K562 (cell line): ENCODE data around the gene CBX8. TPM values are rescaled to one million over a fixed set of nuclear protein-coding genes. Genes with fewer than 3 reads are reported as not detected.

Experiments
- ARHGAP35 ChIP-seq: fragments of 450-650 bp; IDR thresholded peaks from 2 replicates; pipeline ENCODE4 v1.6.1; 2018; ENCODE audit not compliant: partially characterized antibody
- CREBBP ChIP-seq: IDR thresholded peaks from one replicate; pipeline ENCODE4 v1.6.1; 2012; ENCODE audit warnings: low read depth, mild to moderate bottlenecking, control low read depth, inconsistent platforms, low read length
- CTBP1 ChIP-seq: fragments of 450-650 bp; IDR thresholded peaks from 2 replicates; pipeline ENCODE4 v1.6.1; 2016; ENCODE audit warnings: borderline replicate concordance
- NEUROD1 ChIP-seq: fragments of 150-350 bp; IDR thresholded peaks from 2 replicates; pipeline ENCODE4 v1.6.1; 2014; ENCODE audit warnings: borderline replicate concordance, low read length, low read depth; ENCODE audit not compliant: partially characterized antibody
- RBFOX2 ChIP-seq: fragments of 200-400 bp; formaldehyde crosslinking; IDR thresholded peaks from 2 replicates; pipeline ENCODE4 v1.6.1; 2017; ENCODE audit warnings: low read depth, mild to moderate bottlenecking, low read length, moderate library complexity
- TCF7 ChIP-seq: sonication (generic); IDR thresholded peaks from 2 replicates; pipeline ENCODE4 v1.6.1; 2016; ENCODE audit warnings: antibody characterized with exemption, borderline replicate concordance
- ZBTB17 ChIP-seq: fragments of 450-650 bp; formaldehyde crosslinking; IDR thresholded peaks from 2 replicates; pipeline ENCODE4 v1.4.0; 2020; ENCODE audit warnings: mild to moderate bottlenecking
- ZNF12 ChIP-seq: sonication (generic); formaldehyde crosslinking; IDR thresholded peaks from 2 replicates; pipeline ENCODE4 v1.4.0; 2020; ENCODE audit warnings: mild to moderate bottlenecking, missing genetic modification reagents
- ZNF324 ChIP-seq: fragments of 250-450 bp; sonication (Bioruptor Pico); IDR thresholded peaks from 2 replicates; pipeline ENCODE4 v1.4.0; 2020; ENCODE audit warnings: mild to moderate bottlenecking
- ZNF584 ChIP-seq: fragments of 200-800 bp; sonication (Bioruptor generic); IDR thresholded peaks from 2 replicates; pipeline ENCODE4 v1.6.1; 2016; ENCODE audit warnings: low read depth, mild to moderate bottlenecking, missing genetic modification characterization, missing compliant biosample characterization
- ZNF717 ChIP-seq: fragments of 250-450 bp; sonication (Bioruptor Pico); IDR thresholded peaks from 2 replicates; pipeline ENCODE4 v1.5.0; 2021
- polyA plus RNA-seq, 8 experiments: library from polyadenylated mRNA; depleted of rRNA in 4 of 8; stranded (reverse) in 5 of 8; unstranded in 3 of 8; fragments of >200 nt; fragmentation: Nextera tagmentation in 2 of 8; fragmentation: Illumina TruSeq in 1 of 8; extraction: Ambion mirVana in 2 of 8; extraction: Trizol in 1 of 8; gene quantifications; 2 replicates each; pipeline versions ENCODE4 v1.2.1 to v1.2.3, GENCODE V29; 2011 to 2014; ENCODE audit warnings: inconsistent platforms in 1 of 8, missing spikeins in 1 of 8
- total RNA-seq, 7 experiments: library from RNA; depleted of rRNA in 6 of 7; stranded (reverse); fragments of >200 nt in 6 of 7; fragmentation: Illumina TruSeq in 2 of 7; extraction: Trizol in 2 of 7; gene quantifications; 2 replicates each; pipeline versions ENCODE4 v1.2.1 to v1.2.3, GENCODE V29; 2011 to 2021; ENCODE audit warnings: low replicate concordance in 1 of 7
- TF ChIP-seq, protein P1 (sequence below), 2 experiments: fragments of 450-650 bp; IDR thresholded peaks; 2 replicates each; pipeline ENCODE4 v1.6.1; 2016
- TF ChIP-seq, protein P2 (sequence below): sonication (generic); formaldehyde crosslinking; IDR thresholded peaks from 2 replicates; pipeline ENCODE4 v1.8.0; 2022; ENCODE audit warnings: mild to moderate bottlenecking, missing genetic modification reagents, borderline replicate concordance
- TF ChIP-seq, protein P3 (sequence below): sonication (generic); formaldehyde crosslinking; IDR thresholded peaks from 2 replicates; pipeline ENCODE4 v1.8.1; 2022; ENCODE audit warnings: missing genetic modification reagents
- TF ChIP-seq, protein P4 (sequence below), 3 experiments: IDR thresholded peaks in 2 of 3; conservative IDR thresholded peaks in 1 of 3; 2 replicates each; pipeline ENCODE4 v1.5.1; 2011 to 2012; ENCODE audit warnings: low read length in 3 of 3, mild to moderate bottlenecking in 3 of 3, control low read depth in 2 of 3, improper control_type of control experiment in 1 of 3, inconsistent platforms in 1 of 3, low read depth in 1 of 3, mixed read lengths in 1 of 3, moderate library complexity in 1 of 3; ENCODE audit not compliant: insufficient read depth in 2 of 3
- TF ChIP-seq, protein P5 (sequence below), 3 experiments: fragments of 200-800 bp in 1 of 3; sonication (Bioruptor generic) in 1 of 3; sonication (generic) in 1 of 3; formaldehyde crosslinking in 1 of 3; IDR thresholded peaks; 2 replicates each; pipeline versions ENCODE4 v1.6.1 to v1.8.0; 2016 to 2022; ENCODE audit warnings: mild to moderate bottlenecking in 2 of 3, missing compliant biosample characterization in 2 of 3, missing genetic modification characterization in 2 of 3, missing genetic modification reagents in 1 of 3
- TF ChIP-seq, protein P6 (sequence below): fragments of 250-450 bp; sonication (Bioruptor Pico); IDR thresholded peaks from 2 replicates; pipeline ENCODE4 v1.4.0; 2020; ENCODE audit warnings: mild to moderate bottlenecking, moderate library complexity

CBX8 gene
- total and polyA plus RNA-seq, 9 of the 15 experiments (the other 6 are each of a cell fraction or from before 2014, with no cell fraction given) = 0.08 to 11.9 (median 2.6) TPM

DNA sequence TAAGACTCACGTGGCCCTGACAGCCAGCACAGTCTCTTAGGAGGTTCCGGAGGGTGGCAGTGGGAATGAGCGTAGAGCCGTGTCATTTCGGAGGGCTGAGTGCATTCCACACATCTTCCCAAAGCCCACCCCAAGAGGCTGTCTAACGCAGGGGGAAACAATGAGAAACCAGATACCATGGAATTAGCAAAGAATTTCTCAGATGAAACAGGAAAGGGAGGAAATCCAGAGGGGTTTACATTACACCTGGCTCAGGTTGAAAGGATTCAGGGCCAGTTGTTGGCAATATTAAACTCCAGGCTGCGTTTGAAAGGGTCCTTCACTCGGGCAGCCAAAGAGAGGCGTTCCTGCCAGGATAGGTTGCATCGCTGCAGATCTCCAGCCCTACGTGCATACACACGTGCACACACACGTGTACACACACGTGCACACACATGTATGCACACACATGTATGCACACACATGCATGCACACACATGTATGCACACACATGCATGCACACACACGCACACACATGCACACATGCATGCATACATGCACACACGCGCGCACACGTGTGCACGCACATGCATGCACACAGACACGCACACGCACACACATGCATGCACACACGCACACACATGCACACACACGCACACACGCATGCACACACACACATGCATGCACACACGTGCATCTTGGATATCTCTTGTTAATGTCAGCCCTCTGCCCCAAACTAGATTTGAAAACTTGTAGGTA lies 30.1 kb upstream of the CBX8 start (continued):
- TF ChIP-seq, protein P1, sequence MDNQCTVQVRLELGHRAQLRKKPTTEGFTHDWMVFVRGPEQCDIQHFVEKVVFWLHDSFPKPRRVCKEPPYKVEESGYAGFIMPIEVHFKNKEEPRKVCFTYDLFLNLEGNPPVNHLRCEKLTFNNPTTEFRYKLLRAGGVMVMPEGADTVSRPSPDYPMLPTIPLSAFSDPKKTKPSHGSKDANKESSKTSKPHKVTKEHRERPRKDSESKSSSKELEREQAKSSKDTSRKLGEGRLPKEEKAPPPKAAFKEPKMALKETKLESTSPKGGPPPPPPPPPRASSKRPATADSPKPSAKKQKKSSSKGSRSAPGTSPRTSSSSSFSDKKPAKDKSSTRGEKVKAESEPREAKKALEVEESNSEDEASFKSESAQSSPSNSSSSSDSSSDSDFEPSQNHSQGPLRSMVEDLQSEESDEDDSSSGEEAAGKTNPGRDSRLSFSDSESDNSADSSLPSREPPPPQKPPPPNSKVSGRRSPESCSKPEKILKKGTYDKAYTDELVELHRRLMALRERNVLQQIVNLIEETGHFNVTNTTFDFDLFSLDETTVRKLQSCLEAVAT (IDR thresholded peaks at IDR 0.05) = no peak
- TF ChIP-seq NEUROD1 (no peak), TCF7 (no peak), ZNF717 (CRISPR knock-in tag) (no peak), ARHGAP35 (peak; percentile 84), ZNF584 (CRISPR knock-in tag) (no peak), ZBTB17 (CRISPR knock-in tag) (no peak), CTBP1 (no peak), CREBBP (no peak), RBFOX2 (no peak), ZNF324 (no peak), ZNF12 (CRISPR knock-in tag) (no peak)
- TF ChIP-seq, protein P2, sequence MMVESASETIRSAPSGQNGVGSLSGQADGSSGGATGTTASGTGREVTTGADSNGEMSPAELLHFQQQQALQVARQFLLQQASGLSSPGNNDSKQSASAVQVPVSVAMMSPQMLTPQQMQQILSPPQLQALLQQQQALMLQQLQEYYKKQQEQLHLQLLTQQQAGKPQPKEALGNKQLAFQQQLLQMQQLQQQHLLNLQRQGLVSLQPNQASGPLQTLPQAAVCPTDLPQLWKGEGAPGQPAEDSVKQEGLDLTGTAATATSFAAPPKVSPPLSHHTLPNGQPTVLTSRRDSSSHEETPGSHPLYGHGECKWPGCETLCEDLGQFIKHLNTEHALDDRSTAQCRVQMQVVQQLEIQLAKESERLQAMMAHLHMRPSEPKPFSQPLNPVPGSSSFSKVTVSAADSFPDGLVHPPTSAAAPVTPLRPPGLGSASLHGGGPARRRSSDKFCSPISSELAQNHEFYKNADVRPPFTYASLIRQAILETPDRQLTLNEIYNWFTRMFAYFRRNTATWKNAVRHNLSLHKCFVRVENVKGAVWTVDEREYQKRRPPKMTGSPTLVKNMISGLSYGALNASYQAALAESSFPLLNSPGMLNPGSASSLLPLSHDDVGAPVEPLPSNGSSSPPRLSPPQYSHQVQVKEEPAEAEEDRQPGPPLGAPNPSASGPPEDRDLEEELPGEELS (CRISPR knock-in tag) = 0 out of 2 replicates have a peak, but pooled peaks have one; percentile 65
- TF ChIP-seq, protein P3, sequence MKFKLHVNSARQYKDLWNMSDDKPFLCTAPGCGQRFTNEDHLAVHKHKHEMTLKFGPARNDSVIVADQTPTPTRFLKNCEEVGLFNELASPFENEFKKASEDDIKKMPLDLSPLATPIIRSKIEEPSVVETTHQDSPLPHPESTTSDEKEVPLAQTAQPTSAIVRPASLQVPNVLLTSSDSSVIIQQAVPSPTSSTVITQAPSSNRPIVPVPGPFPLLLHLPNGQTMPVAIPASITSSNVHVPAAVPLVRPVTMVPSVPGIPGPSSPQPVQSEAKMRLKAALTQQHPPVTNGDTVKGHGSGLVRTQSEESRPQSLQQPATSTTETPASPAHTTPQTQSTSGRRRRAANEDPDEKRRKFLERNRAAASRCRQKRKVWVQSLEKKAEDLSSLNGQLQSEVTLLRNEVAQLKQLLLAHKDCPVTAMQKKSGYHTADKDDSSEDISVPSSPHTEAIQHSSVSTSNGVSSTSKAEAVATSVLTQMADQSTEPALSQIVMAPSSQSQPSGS (CRISPR knock-in tag) = no peak
- TF ChIP-seq, protein P4, sequence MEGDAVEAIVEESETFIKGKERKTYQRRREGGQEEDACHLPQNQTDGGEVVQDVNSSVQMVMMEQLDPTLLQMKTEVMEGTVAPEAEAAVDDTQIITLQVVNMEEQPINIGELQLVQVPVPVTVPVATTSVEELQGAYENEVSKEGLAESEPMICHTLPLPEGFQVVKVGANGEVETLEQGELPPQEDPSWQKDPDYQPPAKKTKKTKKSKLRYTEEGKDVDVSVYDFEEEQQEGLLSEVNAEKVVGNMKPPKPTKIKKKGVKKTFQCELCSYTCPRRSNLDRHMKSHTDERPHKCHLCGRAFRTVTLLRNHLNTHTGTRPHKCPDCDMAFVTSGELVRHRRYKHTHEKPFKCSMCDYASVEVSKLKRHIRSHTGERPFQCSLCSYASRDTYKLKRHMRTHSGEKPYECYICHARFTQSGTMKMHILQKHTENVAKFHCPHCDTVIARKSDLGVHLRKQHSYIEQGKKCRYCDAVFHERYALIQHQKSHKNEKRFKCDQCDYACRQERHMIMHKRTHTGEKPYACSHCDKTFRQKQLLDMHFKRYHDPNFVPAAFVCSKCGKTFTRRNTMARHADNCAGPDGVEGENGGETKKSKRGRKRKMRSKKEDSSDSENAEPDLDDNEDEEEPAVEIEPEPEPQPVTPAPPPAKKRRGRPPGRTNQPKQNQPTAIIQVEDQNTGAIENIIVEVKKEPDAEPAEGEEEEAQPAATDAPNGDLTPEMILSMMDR (IDR thresholded peaks at IDR 0.05 in 2 of 3, conservative IDR thresholded peaks at IDR 0.05 in 1 of 3; ENCODE audit: insufficient read depth in 2 of 3, low read depth in 1 of 3, low read length in 3 of 3) = no peak
- TF ChIP-seq, protein P5, sequence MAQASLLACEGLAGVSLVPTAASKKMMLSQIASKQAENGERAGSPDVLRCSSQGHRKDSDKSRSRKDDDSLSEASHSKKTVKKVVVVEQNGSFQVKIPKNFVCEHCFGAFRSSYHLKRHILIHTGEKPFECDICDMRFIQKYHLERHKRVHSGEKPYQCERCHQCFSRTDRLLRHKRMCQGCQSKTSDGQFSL (CRISPR knock-in tag; IDR thresholded peaks at IDR 0.05) = peak; percentile 47; the same call in 1 of the 2 replicates
- TF ChIP-seq, protein P5 (tag; IDR thresholded peaks at IDR 0.05) = no peak
- TF ChIP-seq, protein P6, sequence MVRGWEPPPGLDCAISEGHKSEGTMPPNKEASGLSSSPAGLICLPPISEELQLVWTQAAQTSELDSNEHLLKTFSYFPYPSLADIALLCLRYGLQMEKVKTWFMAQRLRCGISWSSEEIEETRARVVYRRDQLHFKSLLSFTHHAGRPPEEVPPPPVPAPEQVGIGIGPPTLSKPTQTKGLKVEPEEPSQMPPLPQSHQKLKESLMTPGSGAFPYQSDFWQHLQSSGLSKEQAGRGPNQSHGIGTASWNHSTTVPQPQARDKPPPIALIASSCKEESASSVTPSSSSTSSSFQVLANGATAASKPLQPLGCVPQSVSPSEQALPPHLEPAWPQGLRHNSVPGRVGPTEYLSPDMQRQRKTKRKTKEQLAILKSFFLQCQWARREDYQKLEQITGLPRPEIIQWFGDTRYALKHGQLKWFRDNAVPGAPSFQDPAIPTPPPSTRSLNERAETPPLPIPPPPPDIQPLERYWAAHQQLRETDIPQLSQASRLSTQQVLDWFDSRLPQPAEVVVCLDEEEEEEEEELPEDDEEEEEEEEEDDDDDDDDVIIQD (CRISPR knock-in tag) = no peak
